ENCODE measurements around the gene TLCD5. TPM values are rescaled to one million over a fixed set of nuclear protein-coding genes. Genes with fewer than 3 reads are reported as not detected.

The TLCD5 gene
- total RNA-seq, 1 donor from 2014 or later, result 19.0 TPM

DNA sequence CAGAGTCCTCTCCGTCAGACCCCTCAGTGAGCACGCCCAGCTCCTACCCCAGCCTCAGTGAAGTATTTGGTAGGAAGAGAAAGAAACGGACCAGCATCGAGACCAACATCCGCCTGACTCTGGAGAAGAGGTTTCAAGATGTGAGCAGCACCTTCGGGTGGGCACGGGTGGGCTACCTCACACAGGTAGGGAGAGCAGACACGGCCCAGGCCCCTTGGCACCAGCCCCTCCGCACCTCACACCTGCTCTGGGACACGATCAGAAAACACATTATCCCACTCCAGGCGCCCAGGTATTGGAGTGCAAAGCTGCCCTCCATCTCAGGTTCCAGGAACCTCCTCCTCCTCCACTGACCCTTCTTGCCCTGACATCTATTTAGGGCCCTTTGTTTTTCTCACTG, 17.6 kb upstream of the TLCD5 start:
- DNase-seq (ENCODE audit: low read depth), result no peak

DNA sequence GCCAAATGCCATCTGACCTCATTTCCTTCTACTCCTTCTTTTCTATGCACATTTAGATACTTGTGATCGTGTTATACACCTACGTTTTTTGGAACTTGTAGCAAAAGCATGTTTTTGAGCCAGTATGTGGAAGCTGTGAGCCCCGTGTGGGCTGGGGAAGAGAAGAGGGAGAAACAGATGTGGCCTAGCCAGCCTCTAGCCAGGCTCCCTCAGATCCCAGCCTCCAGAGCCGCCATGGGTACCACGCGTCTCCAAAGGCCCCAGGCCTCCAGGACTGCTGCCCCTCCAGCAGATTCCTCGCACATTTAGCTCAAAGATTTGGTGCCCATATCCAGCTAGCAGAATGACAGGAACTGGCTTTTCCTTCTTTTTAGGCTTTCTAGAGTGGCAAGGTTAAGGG, 17.0 kb upstream of the TLCD5 start:
- no peak for DNase-seq (ENCODE audit: low read depth)

DNA sequence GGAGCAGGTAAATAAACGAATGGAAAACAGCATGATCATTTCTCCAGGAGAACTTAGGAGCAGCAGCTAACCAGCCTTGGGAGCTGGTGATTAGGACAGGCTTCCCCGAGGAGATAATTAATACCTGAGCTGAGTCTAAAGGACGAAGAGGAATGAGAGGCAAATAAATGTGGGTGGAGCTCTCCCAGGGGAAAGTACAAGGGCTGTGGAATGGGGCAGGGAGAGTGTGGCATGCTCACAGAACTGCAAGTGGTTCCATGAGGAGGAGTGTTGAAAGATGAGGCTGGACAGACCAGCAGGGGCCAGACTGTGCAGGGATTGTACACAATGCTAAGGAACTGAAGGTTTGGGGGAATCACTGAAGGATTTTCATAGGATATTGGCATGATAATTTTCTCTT, 14.2 kb upstream of the TLCD5 start:
- no peak for DNase-seq (ENCODE audit: low read depth)

DNA sequence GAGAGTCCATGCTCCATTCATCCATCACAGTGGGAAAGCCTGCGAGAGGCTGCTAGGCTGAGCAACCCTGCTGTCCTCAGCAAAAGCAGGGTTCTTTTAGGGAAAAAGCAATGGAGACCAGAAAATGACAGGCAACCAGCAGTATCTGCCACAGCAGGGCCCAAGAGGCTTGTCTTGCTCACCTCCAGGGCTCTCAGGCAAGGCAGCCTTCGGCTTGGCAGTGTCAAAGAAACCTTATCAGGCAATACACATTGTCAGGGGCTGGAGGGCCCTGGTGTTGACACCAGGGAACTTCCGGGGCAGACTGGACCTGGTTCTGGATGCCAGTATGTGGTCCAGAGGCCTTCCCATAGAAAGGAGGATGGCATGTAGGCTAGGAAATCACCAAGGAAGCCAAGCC, 10.2 kb upstream of the TLCD5 start:
- no peak for DNase-seq (ENCODE audit: low read depth)

DNA sequence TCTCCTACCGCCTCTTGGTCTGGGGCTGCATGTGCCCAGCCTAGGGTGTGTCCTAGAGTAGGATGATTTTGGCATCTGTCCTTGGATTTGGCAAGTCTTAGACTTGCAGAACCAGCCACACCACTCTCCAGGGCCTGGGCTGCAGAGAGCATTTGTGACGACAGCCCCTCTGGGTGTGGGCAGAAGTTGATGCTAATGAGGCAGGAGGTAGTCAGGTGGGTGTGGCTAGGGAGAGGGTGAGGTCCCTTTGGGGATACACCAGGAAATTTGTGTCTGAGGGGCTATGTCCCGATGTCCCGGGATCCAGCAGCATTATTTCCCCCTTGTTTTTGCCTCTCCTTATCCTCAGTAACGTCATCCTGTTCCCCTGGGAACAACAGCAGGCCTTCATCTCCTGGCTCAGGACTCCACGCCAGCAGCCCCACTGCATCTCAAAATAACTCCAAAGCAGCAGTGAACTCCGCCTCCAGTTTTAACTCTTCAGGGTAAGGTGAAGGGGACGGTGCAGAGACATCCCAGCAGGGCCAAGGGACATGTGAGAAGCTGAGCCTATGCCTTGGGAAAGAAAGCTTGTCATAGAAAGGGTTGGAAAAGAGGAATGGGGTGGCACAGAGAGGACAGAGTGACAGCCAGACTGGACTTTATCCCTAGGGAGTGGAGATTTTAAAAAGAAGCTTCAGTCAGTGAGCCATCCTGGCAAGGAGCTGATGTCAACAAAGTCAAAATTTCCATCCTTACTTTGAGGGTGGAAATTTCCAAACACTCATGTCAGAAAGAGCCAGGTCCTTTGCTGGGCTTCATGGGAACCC, 8.0 kb upstream of the TLCD5 start:
- DNase-seq (ENCODE audit: low read depth), result peak; percentile 34

DNA sequence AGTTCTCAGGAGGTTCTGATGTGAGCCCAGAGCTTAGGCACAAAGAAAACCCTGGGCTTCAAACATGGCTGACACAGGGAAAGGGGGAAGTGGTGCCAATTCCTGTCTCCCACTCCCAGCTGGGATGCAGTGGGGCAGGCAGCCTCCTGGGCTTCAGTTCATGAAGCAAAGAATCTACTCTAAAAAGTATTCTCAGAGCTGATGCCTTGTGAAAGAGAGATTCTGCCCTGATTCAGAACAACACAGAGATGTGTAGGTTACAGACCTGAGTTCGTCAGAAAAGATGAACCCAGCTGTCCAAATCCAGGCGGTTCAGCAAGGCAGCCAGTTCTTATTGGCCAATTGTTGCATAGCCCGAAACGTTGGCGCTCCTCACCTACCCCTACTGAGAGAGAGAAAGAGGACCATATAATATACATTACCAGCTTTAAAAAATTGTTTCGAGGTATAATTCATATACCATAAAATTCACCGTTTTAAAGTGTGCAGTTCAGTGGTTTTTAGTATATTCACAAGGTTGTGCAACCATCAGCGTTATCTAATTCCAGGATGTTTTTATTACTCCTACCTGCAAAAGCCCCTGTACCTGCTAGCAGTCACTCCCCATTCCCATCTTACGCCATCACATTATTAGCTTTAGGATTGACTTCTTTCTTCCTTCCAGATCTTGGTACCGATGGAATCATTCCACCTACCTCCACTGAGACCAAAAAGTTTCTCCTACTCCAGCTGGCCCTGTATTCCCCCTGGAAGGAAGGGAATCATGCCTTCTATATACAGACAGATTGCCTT, 7.2 kb upstream of the TLCD5 start:
- no peak for DNase-seq (ENCODE audit: low read depth)

DNA sequence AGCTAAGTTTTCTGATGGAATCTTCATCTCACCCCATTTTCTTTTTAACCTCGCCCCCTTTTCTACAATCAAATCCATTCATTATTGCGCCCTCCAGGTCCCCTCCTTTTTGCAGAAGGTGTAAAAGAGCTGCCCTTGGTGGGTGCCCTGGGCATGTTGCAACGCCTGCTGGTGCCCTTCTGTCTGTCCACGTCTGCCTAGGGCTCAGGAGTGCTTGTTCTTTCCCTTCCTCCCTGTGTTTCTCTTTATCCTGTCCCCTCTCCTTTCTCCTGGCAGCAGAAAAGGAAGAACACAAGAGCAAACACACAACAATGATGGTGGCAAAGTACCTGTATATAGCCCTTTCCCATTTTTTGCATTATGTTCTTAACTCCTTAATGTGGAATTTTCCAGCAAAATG, 6.2 kb upstream of the TLCD5 start:
- no peak for DNase-seq (ENCODE audit: low read depth)

DNA sequence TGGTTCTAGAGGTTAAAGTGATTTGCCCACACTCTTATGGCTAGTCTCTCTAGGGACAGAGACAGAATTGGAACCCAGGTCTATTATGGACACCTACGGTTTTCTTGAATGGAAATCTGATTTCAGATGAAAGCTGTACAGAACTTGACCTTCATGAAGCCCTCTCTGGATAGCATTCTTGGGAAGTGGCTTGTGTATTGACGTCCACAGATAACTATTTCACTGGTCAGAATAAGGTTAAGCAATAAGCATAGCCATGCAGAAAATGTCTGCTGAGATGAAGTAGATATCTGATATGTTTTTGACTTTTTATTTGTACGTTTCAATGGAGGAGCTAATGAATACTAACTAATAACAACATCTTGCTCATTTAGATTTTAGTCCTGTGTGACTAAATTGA, 1.1 kb downstream of the TLCD5 start:
- DNase-seq (ENCODE audit: low read depth), result no peak

DNA sequence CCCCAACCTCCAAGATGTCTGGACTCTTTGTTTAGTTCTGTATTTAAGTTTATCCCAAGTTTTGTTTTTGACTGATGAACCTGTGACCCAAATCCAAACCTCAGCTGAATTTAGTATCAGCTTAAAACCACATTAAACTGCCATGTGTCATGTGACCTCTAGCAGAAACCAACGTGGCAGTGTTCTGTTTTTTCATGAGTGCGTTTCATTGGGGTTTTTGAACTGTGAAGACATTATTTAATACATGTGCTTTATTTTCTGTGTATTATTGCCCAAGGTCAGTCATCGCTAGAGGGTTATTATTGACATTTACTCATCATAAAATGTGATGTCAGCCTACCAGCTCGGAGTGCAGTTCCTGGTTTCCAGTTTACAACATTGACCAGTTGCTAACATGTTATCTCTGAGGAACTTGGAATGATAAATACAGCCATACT, 1.8 kb downstream of the TLCD5 start:
- no peak for DNase-seq (ENCODE audit: low read depth)

DNA sequence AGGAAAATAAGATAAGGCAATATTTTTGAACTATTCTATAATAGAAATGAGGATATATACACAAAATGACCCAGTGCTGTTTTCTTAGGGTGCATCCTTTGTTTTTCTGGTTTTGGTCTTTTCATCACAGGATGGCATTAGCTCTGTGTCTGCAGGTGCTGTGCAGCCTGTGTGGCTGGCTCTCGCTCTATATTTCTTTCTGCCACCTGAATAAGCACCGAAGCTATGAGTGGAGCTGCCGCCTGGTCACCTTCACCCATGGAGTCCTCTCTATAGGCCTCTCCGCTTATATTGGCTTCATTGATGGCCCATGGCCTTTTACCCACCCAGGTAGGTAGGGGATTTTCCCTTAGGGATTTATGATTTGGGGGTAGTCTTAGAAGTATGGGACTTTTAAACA, 2.2 kb downstream of the TLCD5 start:
- DNase-seq (ENCODE audit: low read depth), result no peak

DNA sequence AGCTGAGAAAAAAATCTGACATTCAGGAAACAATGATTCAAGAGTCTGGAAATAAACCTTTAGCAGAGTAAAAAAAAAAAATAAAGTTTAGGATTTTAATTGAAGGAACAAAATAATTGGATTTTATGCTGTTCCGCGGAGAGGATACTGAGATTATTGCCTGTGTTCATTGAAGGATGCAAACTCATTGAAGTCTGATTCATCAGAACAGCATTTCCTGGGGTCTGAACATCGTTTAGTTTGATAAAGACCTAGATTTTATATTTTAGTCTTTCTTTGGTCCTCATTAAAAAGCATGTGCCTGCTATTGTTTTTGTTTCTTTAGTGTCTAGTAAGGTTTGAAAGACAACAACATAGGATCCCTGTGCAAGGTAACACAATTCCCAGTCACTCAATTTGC, 4.5 kb downstream of the TLCD5 start:
- no peak for DNase-seq (ENCODE audit: low read depth)

DNA sequence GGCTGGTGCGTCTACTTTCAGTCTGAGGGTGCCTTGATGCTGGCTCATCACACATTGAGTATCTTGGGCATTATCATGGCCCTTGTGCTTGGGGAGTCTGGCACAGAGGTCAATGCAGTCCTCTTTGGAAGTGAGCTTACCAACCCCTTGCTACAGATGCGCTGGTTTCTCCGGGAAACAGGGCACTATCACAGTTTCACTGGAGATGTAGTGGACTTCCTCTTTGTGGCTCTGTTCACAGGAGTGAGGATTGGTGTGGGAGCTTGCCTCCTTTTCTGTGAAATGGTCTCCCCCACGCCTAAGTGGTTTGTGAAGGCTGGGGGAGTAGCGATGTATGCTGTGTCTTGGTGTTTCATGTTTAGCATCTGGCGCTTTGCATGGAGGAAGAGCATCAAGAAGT, 4.9 kb downstream of the TLCD5 start:
- no peak for DNase-seq (ENCODE audit: low read depth)

DNA sequence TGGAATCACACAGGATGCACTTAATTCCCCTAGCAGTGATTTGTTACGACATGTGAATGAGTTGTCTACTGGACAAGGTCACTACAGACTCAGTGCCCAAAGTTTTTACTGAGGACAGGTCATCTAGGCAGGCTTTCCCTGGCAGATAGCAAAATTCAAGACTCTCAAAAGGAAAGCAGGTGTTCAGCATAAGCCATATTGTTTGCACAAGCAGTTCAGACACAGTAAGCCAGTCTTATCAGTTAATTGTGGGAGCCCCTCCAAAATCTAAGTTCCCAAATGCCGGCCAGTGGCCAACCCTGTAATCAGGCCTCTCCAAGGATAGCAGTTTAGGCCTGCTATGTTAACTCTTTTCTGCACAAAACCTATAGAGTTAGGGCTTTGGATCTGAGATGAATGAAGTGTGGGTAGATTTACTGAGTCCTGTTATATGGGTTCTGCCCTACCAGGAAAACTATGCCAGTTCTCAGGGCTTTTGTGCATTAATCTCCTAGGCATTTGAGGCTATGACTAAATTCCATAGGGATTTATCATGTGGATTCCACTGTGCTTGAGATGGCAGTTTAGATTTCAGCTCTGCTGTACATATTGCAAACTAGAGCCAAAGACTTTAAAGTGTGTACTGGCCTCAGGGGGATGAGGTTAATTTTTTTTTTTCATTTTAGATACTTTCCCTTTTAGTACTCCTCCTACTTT, 6.3 kb downstream of the TLCD5 start:
- peak; percentile 88 for DNase-seq (ENCODE audit: low read depth)

DNA sequence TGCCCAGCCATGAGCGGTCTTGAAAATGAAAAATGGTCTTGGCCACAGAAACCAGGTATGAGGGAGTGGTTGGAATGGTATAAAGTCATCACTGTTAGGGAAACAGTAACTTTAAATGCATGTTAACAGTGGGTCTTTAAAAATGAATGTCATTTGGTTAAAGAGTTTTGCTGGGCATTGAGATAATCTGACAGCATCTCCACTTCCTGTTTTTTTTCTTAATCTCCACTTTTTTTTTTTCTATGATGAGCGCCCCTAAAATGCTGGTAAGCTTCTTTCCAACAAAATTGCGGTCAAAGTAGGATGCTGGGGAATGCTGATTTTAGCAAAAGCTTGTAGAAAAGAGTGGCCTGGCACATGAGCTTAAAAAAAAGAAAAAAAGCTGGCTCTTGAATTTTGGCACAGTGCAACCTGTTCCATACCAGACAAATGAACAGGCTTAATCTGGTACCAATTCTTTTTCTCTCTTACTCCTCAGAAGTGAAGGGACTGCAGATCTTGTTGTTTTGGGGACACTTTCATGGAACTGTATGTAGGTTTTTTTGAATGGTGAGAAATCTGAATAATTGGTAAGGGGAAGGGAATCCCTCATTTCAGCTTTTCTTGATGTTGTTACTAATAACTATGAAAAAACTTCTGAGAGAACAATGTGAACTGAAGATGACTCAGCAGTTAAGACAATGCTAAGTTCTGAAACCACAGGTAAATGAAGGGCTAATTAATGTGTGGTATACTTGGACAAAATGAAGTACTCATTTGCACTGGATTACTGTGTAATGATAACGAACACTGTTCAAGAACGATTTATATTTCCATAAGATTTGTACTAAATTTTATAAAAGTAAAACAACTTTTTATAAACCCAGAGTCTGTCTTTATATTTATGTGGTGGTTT, 8.0 kb downstream of the TLCD5 start:
- peak; percentile 68 for DNase-seq (ENCODE audit: low read depth)

DNA sequence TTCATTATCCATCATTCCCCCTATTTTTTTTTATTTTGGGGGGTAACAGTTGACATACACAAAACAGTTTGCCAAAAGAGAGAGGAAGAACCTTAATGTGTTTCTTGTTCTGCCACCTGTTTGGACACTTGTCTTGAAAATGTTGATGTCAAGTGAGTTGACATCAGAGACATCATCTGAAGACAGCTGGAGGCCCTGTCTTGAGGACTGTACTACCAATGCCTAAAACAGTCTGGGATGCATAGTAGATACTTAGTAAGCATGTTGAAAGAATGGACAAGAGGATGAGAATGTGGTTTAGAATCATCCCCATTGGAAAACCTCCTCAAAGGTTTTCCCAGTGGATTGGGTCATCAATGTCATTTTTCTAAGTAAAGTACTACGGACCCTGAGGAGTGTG, 8.7 kb downstream of the TLCD5 start:
- no peak for DNase-seq (ENCODE audit: low read depth)

DNA sequence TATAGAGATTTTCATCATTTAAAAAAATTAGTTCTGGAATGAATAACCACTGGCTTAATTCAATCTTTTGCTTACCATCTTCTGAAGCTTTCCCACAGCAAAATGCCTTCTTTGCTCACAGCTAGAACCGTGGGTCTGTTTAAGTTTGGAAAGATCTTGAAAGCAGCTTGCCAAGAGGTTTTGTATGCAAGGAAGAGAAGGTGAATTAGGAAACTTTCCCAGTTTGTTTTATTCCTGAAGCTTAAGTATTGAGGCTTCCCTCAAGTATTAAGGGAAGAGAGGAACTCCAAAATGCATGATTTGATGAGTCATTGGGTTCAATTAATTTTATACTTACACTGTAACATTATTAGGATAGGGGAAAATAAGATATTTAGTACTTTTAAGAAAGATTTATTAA, 9.2 kb downstream of the TLCD5 start:
- DNase-seq (ENCODE audit: low read depth), result no peak

DNA sequence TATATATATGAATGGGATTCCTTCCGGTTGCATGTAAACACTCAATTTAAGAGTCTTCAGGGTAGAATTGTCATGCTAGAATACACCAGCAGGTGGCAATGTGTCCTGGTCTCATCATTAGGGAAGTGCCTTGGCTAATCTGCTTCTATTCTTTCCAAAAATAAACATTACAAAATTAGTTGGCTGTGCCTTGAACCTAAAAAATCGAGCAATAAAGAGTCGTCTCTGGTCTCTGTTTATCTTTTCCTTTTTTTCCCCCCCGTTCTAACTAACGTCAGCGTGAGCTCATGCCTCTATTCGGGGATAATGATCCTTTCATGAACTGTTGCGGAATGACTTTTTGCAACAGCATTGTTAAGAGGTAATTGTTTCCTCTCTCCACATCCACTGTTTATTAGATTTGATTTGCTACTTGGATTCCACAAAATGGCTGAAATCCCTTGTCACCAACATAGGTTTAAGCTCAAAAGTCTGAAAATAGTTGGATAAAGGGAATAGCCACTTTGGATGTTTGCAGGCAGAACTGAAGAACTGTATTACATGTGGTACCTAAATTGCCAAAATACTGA, 9.9 kb downstream of the TLCD5 start:
- DNase-seq (ENCODE audit: low read depth), result peak; percentile 87

DNA sequence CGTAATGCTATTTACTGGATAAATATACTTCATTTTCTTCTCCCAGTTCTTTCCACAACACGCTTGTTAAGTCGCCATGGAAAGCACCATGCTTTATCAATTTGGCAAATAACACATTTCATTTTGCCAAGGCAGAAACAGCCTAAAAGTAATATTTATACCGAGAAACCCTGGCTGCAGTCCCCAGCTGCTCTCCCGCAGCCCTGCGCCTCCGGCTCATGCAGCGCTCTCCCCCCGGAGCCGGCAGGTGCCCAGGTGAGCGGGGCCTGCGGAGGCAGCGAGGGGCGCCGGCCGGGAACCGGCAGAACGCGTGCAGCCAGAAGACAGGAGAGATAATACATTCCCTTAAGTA, 10.4 kb downstream of the TLCD5 start:
- DNase-seq (ENCODE audit: low read depth), result no peak

DNA sequence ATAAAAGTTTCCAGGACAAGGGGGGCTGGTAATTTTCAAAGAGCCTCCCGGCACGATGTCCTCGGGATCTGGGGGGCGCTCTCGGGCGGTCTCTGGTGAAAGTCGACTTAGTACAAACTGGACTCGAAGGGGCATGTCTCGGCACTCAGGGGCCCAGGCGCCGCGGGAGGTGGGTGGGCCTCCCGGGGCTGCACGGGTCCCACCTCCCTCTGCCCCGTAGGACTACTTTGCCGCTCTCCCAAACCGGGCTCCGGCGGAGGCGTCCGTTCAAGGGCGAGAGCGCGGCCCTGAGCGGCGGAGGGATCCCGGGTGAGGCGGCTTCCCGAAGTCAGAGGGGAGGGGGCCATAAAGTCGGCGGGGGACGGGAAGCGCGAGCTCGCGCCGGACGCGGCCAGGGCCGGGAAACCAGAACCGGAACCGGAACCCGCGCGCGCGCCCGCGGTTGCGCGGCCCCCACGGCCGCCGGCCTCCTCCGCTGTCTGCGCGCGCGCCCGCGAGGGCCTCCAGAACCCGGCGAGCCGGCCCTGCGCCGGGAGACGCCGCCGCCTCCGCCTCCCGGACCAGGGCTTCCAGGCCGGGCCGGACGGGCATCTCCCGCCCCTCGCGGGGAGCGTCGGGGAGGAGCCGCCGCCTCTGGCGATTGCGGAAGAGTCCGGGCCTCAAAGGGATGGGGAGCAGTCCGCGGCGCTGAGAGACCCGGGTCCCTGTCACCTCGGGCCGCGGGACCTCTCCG, 11.0 kb downstream of the TLCD5 start, which contains the start of gene ARHGEF12:
TSS of gene ARHGEF12 (plus strand) at position 506 of the 733 bp plus-strand sequence. CDS start 831 bp downstream, outside the sequence.
- peak; percentile 76 for DNase-seq (ENCODE audit: low read depth)

DNA sequence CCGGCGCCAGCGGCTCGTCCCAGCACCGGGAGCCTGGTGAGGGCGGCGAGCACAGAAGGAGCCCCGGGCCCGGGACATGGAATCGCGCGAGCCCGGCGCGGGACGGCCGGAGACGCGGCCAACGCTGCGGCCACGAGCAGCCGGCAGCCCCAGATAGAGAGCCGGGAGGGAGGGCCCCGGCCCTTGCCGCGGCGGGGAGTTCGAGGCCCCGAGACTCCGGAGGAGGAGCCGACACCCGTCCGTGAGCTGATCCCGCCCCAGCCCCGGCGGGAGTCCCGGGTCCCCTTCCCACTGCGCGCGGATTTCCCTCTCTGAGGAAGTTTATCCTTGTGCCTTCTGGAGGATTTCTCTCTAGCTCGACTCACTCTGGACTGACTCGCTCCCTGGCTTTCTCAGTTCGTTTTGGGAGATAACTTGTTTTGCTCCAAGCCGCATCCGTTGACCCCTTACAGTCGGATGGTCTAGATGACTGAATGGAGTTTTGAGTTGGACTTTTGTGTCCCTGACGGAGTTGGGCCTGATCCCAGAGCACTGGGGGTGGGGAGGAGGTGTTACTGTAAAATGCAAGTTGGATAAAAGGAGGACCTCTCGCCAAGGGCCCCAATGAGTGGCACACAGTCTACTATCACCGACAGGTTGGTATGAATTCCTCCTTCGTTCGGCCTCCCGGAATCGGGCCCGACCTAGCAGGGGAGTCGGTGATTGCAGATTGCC, 11.7 kb downstream of the TLCD5 start:
- no peak for DNase-seq (ENCODE audit: low read depth)
